ENCODE measurements around the gene CISD3. TPM values are rescaled to one million over a fixed set of nuclear protein-coding genes. Genes with fewer than 3 reads are reported as not detected.

CISD3 gene
- total and polyA plus RNA-seq, 10 of the 15 experiments (the other 5 are each of a cell fraction or from before 2014, with no cell fraction given), result 2.6 to 38.1 (median 8.1) TPM

GRCh38 chr17:38766341-38766740 is 36.2 kb downstream of the CISD3 start:
- Histone ChIP-seq H3K27ac (ENCODE audit: control insufficient read depth, insufficient read depth) (no peak overlapping the region), H4K20me1 (ENCODE audit: control insufficient read depth, insufficient read depth) (no peaks in the 10 kb centered on the region), H2AFZ (ENCODE audit: control insufficient read depth, low read depth, low read length) (no peak overlapping the region), H3K36me3 (ENCODE audit: control insufficient read depth in 2 of 2, insufficient read depth in 2 of 2, low read length in 1 of 2) (peaks cover 17 to 42% of the 10 kb centered on the region in 2 experiments), H3K4me3 (no peak overlapping the region), H3K4me1 (ENCODE audit: control insufficient read depth, insufficient read depth, low read length) (no peaks in the 10 kb centered on the region), H3K4me2 (ENCODE audit: control insufficient read depth, insufficient read depth) (no peak overlapping the region), H3K9me3 (replicated peaks; ENCODE audit: control insufficient read depth, insufficient read depth, low read length) (no peaks in the 10 kb centered on the region), H3K79me2 (ENCODE audit: control insufficient read depth, insufficient read depth, low read length) (no peaks in the 10 kb centered on the region), H3K27me3 (replicated peaks in 1 of 2; ENCODE audit: control insufficient read depth in 2 of 2, insufficient read depth in 2 of 2, low read length in 1 of 2) (no peaks in the 10 kb centered on the region), H3K9ac (ENCODE audit: control insufficient read depth, insufficient read depth, low read length) (no peak overlapping the region)
- no TSS peak for BruUV-seq (replicated peaks)
- intact Hi-C loops (cut with micrococcal nuclease; ENCODE audit: unreplicated experiment) (no loop called here), in situ Hi-C loops (cut with MboI) (no loop called here)
- ATAC-seq (no peak), FAIRE-seq (no peak), DNase-seq (ENCODE audit: low read depth, low spot score) (no peak)
- RAD21 ChIA-PET (ENCODE audit: unreplicated experiment), result no interaction called here
- SMC1A ChIA-PET (ENCODE audit: uncharacterized antibody, unreplicated experiment), result no interaction called here
- CTCF ChIA-PET, result no interaction called here
- 84% methylated on average over 5 of the region's 5 CpGs for WGBS (ENCODE audit: insufficient coverage, insufficient replicate concordance, low lambda C conversion rate, missing lambda C conversion rate)
- POLR2A ChIA-PET, result no interaction called here
- no peak for TF ChIP-seq TCF7 (IDR thresholded peaks at IDR 0.05; ENCODE audit: borderline replicate concordance)
- TF ChIP-seq USF2 (IDR thresholded peaks at IDR 0.05; ENCODE audit: borderline replicate concordance, low read depth, low read length), result no peak
- TF ChIP-seq EED (IDR thresholded peaks at IDR 0.05; ENCODE audit: low read depth), result no peak
- no peak for TF ChIP-seq ZNF384 (IDR thresholded peaks at IDR 0.05; ENCODE audit: borderline replicate concordance, low read depth, low read length)
- no peak for TF ChIP-seq NKRF (conservative IDR thresholded peaks at IDR 0.05)
- TF ChIP-seq NFXL1 (IDR thresholded peaks at IDR 0.05; ENCODE audit: borderline replicate concordance), result no peak
- no peak for TF ChIP-seq E4F1 (IDR thresholded peaks at IDR 0.05; ENCODE audit: borderline replicate concordance, partially characterized antibody)
- TF ChIP-seq DPF2 (IDR thresholded peaks at IDR 0.05), result no peak
- TF ChIP-seq SPI1 (IDR thresholded peaks at IDR 0.05; ENCODE audit: borderline replicate concordance, insufficient read depth, low read depth, low read length), result no peak
- no peak for TF ChIP-seq POLR2AphosphoS2 (IDR thresholded peaks at IDR 0.05; ENCODE audit: low read depth, low read length)
- TF ChIP-seq SMARCA5 (IDR thresholded peaks at IDR 0.05), result no peak
- no peak for TF ChIP-seq E2F4 (IDR thresholded peaks at IDR 0.05; ENCODE audit: low read depth, low read length)
- TF ChIP-seq ESRRA (IDR thresholded peaks at IDR 0.05; ENCODE audit: low read length), result no peak
- no peak for TF ChIP-seq SMC3 (IDR thresholded peaks at IDR 0.05; ENCODE audit: borderline replicate concordance, low read length)

All from GM12878 (cell line).